ENCODE data around the gene CCL14.
A peak's percentile ranks its signal among the peaks of the same experiment; 100 is the strongest.

CCL14 gene

DNA sequence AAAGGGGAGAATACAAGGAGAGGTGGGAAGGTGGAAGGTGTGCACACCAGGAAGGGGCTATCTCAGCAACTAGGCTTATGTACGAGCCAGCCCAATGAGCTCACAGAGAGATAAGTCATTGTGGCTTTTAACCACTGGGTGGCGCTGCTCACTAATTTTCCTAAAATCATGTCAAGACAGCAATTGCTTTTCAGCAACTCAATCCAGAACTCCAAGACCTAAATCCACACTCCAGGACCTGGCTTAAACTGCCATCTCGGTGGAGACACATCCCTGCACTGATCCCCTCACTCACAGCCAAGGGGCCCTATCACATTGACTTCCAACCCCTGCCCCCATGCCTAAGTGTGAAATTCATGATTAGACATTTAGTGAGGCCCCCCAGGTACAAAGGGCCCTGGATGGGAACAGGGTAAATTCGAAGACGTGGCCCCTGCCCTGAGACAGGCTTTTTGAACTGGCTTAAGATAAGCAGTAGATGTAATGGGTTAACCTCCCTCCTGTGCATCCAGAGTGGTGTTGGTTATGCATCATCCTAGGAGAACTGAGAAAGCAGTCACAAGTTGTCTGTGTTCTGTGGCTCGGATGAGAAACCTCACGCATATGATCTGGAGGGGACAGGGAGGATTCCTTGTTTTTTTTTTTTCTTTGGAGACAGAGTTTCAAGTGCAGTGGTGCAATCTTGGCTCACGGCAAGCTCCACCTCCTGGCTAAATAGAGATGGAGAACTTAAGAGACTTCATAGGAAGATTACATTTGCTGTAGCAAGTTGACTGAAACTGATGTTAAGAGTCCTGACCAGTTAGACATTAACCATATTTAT is 16.8 kb downstream of the CCL14 start:
- H3K9ac ChIP-seq (ENCODE audit: low read depth, low read length) = no peak overlapping the region
- 60% methylated on average over 8 of the region's 8 CpGs for WGBS
- no peaks in the 10 kb centered on the region for H3K9me3 ChIP-seq (ENCODE audit: insufficient read depth, low read depth, low read length)

GRCh38 chr17:35968520-35969054 is 17.9 kb downstream of the CCL14 start:
- H3K27me3 ChIP-seq (ENCODE audit: insufficient read depth, low read length) = no peaks in the 10 kb centered on the region
- 90% methylated on average over 9 of the region's 10 CpGs for WGBS

More for the DNA sequence above, 16.8 kb downstream of the CCL14 start:
- Histone ChIP-seq H3K27ac (ENCODE audit: low read depth, low read length) (no peak overlapping the region), H3K4me1 (ENCODE audit: insufficient read depth, low read length) (no peaks in the 10 kb centered on the region), H3K36me3 (ENCODE audit: insufficient read depth, low read length) (no peaks in the 10 kb centered on the region), H3K4me3 (ENCODE audit: low read length) (no peak overlapping the region), H3K27me3 (ENCODE audit: insufficient read depth, low read length) (no peaks in the 10 kb centered on the region)

DNA sequence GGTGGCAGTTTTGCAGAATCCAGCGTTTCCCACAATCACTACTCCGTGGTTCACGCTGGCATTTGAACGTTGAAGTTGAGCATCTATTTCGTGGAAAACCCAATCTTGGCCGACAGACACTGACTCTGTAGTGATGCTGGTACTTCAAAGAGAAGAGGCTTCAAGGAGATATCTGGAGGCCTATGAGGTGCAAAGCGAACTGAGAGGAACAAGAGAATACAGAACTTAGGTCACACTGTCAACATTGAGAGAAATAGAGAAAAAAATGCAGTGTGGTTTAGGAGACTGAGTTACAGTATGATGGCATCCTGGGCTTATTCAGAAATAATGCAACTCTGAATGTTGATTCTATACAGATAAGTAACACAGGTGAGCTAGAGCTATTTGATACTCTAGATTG is 21.3 kb downstream of the CCL14 start:
- no peak overlapping the region for H3K9ac ChIP-seq (ENCODE audit: low read depth, low read length)
- H3K36me3 ChIP-seq (ENCODE audit: insufficient read depth, low read length) = no peaks in the 10 kb centered on the region
- 91% methylated on average over 7 of the region's 7 CpGs for WGBS
- no peaks in the 10 kb centered on the region for H3K27me3 ChIP-seq (ENCODE audit: insufficient read depth, low read length)
- H3K9me3 ChIP-seq (ENCODE audit: insufficient read depth, low read depth, low read length) = no peaks in the 10 kb centered on the region
- no peaks in the 10 kb centered on the region for H3K4me1 ChIP-seq (ENCODE audit: insufficient read depth, low read length)
- no peak overlapping the region for H3K27ac ChIP-seq (ENCODE audit: low read depth, low read length)
- H3K4me3 ChIP-seq (ENCODE audit: low read length) = no peak overlapping the region

More at GRCh38 chr17:35968520-35969054, 17.9 kb downstream of the CCL14 start:
- no peaks in the 10 kb centered on the region for H3K4me1 ChIP-seq (ENCODE audit: insufficient read depth, low read length)
- no peak overlapping the region for H3K9ac ChIP-seq (ENCODE audit: low read depth, low read length)
- H3K9me3 ChIP-seq (ENCODE audit: insufficient read depth, low read depth, low read length) = no peaks in the 10 kb centered on the region
- no peaks in the 10 kb centered on the region for H3K36me3 ChIP-seq (ENCODE audit: insufficient read depth, low read length)
- H3K27ac ChIP-seq (ENCODE audit: low read depth, low read length) = no peak overlapping the region
- no peak overlapping the region for H3K4me3 ChIP-seq (ENCODE audit: low read length)

GRCh38 chr17:35963663-35964062 is 22.9 kb downstream of the CCL14 start:
- WGBS = 87% methylated on average over 6 of the region's 6 CpGs
- no peaks in the 10 kb centered on the region for H3K27me3 ChIP-seq (ENCODE audit: insufficient read depth, low read length)
- H3K9ac ChIP-seq (ENCODE audit: low read depth, low read length) = no peak overlapping the region
- H3K27ac ChIP-seq (ENCODE audit: low read depth, low read length) = no peak overlapping the region
- no peaks in the 10 kb centered on the region for H3K9me3 ChIP-seq (ENCODE audit: insufficient read depth, low read depth, low read length)
- no peak overlapping the region for H3K4me3 ChIP-seq (ENCODE audit: low read length)
- no peaks in the 10 kb centered on the region for H3K4me1 ChIP-seq (ENCODE audit: insufficient read depth, low read length)
- no peaks in the 10 kb centered on the region for H3K36me3 ChIP-seq (ENCODE audit: insufficient read depth, low read length)

DNA sequence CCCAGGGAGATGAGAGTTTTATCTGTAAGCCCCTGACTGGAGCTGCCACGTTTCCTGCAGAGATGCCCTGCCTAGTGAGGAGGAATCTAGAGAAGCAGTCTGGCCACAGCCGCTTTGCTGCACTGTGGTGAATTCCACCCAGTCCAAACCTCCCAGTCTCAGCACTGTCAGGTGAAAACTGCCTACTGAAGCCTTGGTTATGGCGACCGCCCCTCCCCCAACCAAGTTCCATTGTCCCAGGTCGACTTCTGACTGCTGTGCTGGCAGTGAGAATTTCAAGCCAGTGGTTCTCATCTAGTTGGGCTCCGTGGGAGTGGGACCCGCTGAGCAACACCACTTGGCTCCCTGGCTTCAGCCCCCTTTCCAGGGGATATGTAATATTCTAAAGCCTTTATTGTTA is 32.8 kb downstream of the CCL14 start:
- H3K27ac ChIP-seq (ENCODE audit: low read depth, low read length) = no peak overlapping the region
- no peaks in the 10 kb centered on the region for H3K27me3 ChIP-seq (ENCODE audit: insufficient read depth, low read length)
- H3K9ac ChIP-seq (ENCODE audit: low read depth, low read length) = peak overlapping the region; percentile 17; the same call in 1 of the 2 replicates
- peaks cover 6% of the 10 kb centered on the region for H3K4me1 ChIP-seq (ENCODE audit: insufficient read depth, low read length)
- WGBS = 52% methylated on average over 7 of the region's 7 CpGs
- H3K9me3 ChIP-seq (ENCODE audit: insufficient read depth, low read depth, low read length) = no peaks in the 10 kb centered on the region
- no peaks in the 10 kb centered on the region for H3K36me3 ChIP-seq (ENCODE audit: insufficient read depth, low read length)
- H3K4me3 ChIP-seq (ENCODE audit: low read length) = no peak overlapping the region

DNA sequence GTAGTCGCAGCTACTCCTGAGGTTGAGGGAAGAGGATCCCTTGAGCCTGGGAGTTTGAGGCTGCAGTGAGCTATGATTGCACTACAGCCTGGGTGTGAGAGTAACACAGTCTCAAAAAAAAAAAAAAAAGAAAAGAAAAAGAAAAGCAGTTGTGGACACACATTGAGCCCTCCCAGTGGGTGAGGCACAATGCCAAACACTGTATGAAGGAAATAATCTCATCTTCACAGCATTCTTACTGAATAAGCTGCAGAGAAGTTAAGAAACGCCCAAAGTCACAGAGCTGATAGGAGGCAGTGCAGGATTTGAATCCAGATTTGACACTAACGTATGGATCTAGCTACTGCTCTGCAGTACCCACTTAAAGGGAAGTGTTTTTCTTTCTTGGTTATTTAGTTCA is 37.1 kb downstream of the CCL14 start:
- Histone ChIP-seq H3K27me3 (ENCODE audit: insufficient read depth, low read length) (no peaks in the 10 kb centered on the region), H3K4me3 (ENCODE audit: low read length) (no peak overlapping the region), H3K4me1 (ENCODE audit: insufficient read depth, low read length) (peaks cover 6% of the 10 kb centered on the region), H3K9ac (ENCODE audit: low read depth, low read length) (no peak overlapping the region), H3K9me3 (ENCODE audit: insufficient read depth, low read depth, low read length) (no peaks in the 10 kb centered on the region), H3K36me3 (ENCODE audit: insufficient read depth, low read length) (no peaks in the 10 kb centered on the region), H3K27ac (ENCODE audit: low read depth, low read length) (no peak overlapping the region)
- 92% methylated on average over 3 of the region's 3 CpGs for WGBS

DNA sequence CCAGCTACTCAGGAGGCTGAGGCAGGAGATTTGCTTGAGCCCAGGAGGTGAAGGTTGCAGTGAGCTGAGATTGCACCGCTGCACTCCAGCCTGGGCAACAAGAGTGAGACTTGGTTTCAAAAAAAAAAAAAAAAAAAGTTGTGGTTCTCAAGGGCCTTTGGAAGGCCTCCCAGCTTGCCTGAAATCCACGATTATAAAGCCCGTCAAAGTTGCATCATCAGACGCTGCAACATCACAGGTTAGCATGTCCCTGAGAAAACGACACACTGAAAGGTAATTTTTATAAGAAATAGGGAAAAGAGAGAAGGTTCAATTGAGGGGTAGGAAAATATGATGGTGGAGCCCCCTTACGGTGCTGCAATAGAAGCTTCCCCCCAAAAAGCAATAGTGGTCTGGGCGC is 38.4 kb downstream of the CCL14 start:
- no peaks in the 10 kb centered on the region for H3K36me3 ChIP-seq (ENCODE audit: insufficient read depth, low read length)
- no peaks in the 10 kb centered on the region for H3K27me3 ChIP-seq (ENCODE audit: insufficient read depth, low read length)
- H3K9me3 ChIP-seq (ENCODE audit: insufficient read depth, low read depth, low read length) = no peaks in the 10 kb centered on the region
- WGBS = 94% methylated on average over 7 of the region's 7 CpGs
- H3K4me1 ChIP-seq (ENCODE audit: insufficient read depth, low read length) = no peaks in the 10 kb centered on the region
- H3K27ac ChIP-seq (ENCODE audit: low read depth, low read length) = no peak overlapping the region
- H3K9ac ChIP-seq (ENCODE audit: low read depth, low read length) = no peak overlapping the region
- H3K4me3 ChIP-seq (ENCODE audit: low read length) = no peak overlapping the region

GRCh38 chr17:35947156-35947585 is 39.4 kb downstream of the CCL14 start:
- no peak overlapping the region for H3K4me3 ChIP-seq (ENCODE audit: low read length)
- no peaks in the 10 kb centered on the region for H3K4me1 ChIP-seq (ENCODE audit: insufficient read depth, low read length)
- no peaks in the 10 kb centered on the region for H3K27me3 ChIP-seq (ENCODE audit: insufficient read depth, low read length)
- H3K9ac ChIP-seq (ENCODE audit: low read depth, low read length) = no peak overlapping the region
- H3K9me3 ChIP-seq (ENCODE audit: insufficient read depth, low read depth, low read length) = no peaks in the 10 kb centered on the region
- H3K27ac ChIP-seq (ENCODE audit: low read depth, low read length) = no peak overlapping the region
- no peaks in the 10 kb centered on the region for H3K36me3 ChIP-seq (ENCODE audit: insufficient read depth, low read length)
- WGBS = 46% methylated on average over 12 of the region's 12 CpGs

DNA sequence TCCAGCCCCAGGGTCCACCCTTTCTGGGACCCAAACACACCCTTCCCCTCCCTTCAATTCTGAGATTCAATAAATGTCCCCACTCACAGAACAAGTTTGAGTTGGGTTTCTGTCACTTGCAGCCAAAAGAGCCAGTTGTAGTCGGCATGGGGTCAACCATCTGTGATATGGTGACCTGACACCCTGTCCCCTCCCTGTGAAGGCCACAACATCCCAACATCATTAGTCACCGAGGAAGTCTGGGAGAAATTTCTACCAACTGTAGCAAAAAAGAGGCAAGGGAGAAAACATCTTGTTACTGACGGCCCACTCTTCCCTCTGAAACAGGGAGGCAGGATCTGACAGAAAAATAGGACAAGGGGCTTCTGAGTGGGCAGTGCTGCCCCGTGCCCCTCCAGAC is 42.4 kb downstream of the CCL14 start:
- Histone ChIP-seq H3K4me3 (ENCODE audit: low read length) (no peak overlapping the region), H3K27me3 (ENCODE audit: insufficient read depth, low read length) (no peaks in the 10 kb centered on the region), H3K9ac (ENCODE audit: low read depth, low read length) (no peak overlapping the region), H3K27ac (ENCODE audit: low read depth, low read length) (no peak overlapping the region), H3K4me1 (ENCODE audit: insufficient read depth, low read length) (no peaks in the 10 kb centered on the region), H3K9me3 (ENCODE audit: insufficient read depth, low read depth, low read length) (no peaks in the 10 kb centered on the region), H3K36me3 (ENCODE audit: insufficient read depth, low read length) (no peaks in the 10 kb centered on the region)
- WGBS = 87% methylated on average over 4 of the region's 4 CpGs

DNA sequence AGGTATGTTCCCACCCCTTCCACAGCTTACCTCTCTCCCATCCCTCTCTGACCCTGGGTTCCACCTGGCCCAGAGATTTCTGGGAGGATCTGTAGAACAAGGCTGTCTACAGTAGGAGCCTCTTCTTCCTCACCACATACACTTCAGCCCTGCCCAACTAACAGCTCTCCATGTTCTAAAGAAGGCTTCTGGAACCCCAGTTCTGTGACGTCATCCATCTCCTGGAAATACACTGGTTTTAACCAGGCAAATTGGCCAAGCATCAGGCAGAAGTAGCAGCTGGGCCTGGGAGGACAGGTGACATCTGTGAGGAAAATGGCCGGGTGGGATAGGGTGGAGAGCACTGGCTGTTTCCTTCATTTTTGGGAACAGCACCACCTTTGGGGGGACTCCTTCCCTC is 43.0 kb downstream of the CCL14 start, which contains the start of gene LYZL6:
TSS of gene LYZL6 (minus strand) at position 177 of the 400 bp plus-strand sequence. CDS start 4,357 bp downstream, outside the sequence.
- H3K27me3 ChIP-seq (ENCODE audit: insufficient read depth, low read length) = no peaks in the 10 kb centered on the region
- WGBS = 87% methylated on average over 2 of the region's 2 CpGs
- no peaks in the 10 kb centered on the region for H3K36me3 ChIP-seq (ENCODE audit: insufficient read depth, low read length)
- no peak within 1 kb of the TSS for H3K9ac ChIP-seq (ENCODE audit: low read depth, low read length)
- H3K4me1 ChIP-seq (ENCODE audit: insufficient read depth, low read length) = no peaks in the 10 kb centered on the region
- no peak within 1 kb of the TSS for H3K4me3 ChIP-seq (ENCODE audit: low read length)
- H3K9me3 ChIP-seq (ENCODE audit: insufficient read depth, low read depth, low read length) = no peaks in the 10 kb centered on the region
- no peak within 1 kb of the TSS for H3K27ac ChIP-seq (ENCODE audit: low read depth, low read length)

DNA sequence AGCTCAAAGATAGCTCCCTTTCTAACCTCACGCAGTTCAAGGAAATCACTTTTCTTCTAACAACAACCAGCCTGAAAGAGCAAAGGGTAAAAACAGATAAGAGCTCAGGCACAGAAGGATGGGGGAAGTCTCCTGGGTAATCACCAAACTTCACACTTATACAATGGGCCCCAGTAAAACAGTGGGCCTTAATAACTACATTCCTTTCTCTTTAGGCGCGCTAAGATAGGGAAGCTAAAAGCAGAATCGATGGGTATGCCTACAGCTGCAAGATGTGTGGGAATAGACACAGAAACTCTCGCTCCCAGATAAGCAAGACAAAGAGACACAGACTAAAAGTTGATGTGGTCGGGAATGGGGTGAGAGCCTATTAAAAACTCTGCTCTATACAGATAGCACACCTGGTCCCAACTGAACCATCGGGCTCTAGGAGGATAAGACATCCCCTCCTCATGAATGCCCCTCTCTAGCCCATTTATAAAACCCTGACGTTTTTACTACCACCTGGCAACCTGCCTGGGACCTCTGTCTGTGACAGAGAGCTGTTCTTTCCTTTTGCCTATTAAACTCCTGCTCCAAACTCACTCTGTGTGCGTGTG is 43.8 kb downstream of the CCL14 start:
- H3K36me3 ChIP-seq (ENCODE audit: insufficient read depth, low read length) = no peaks in the 10 kb centered on the region
- H3K4me3 ChIP-seq (ENCODE audit: low read length) = no peak overlapping the region
- no peak overlapping the region for H3K27ac ChIP-seq (ENCODE audit: low read depth, low read length)
- 89% methylated on average over 9 of the region's 9 CpGs for WGBS
- H3K9me3 ChIP-seq (ENCODE audit: insufficient read depth, low read depth, low read length) = no peaks in the 10 kb centered on the region
- H3K4me1 ChIP-seq (ENCODE audit: insufficient read depth, low read length) = no peaks in the 10 kb centered on the region
- H3K27me3 ChIP-seq (ENCODE audit: insufficient read depth, low read length) = no peaks in the 10 kb centered on the region
- no peak overlapping the region for H3K9ac ChIP-seq (ENCODE audit: low read depth, low read length)

All from HUES64 (cell line).